ENCODE results near the gene CIB4.

- TF ChIP-seq POLR2A (IDR thresholded peaks at IDR 0.05; ENCODE audit: low read length), result no peak
- no peak for TF ChIP-seq GATA1 (IDR thresholded peaks at IDR 0.05; ENCODE audit: low read depth, low read length)
These were observed 100.2 kb downstream of the CIB4 start for GRCh38 chr2:26540961-26541360.
